Motor neuron (in vitro differentiated cells): ENCODE data around the gene ABCG1. TPM values are rescaled to one million over a fixed set of nuclear protein-coding genes. Genes with fewer than 3 reads are reported as not detected.

Source experiments
- ATAC-seq, 8 experiments: fragments of 200-7000 bp; cut with Tn5 transposase; replicated peaks in 6 of 8; 2 replicates each; pipeline ENCODE4 v1.8.0; 2021; ENCODE audit warnings: mild to moderate bottlenecking in 8 of 8, moderate library complexity in 8 of 8
- H3K27ac ChIP-seq, 2 donors: fragments of 250-450 bp; sonication (Bioruptor Pico); 2 replicates each; pipeline ENCODE4 v1.9.0; 2021; ENCODE audit warnings: antibody characterized with exemption in 2 of 2, mild to moderate bottlenecking in 2 of 2, moderate library complexity in 1 of 2
- H3K4me1 ChIP-seq, 2 donors: fragments of 250-450 bp; sonication (Bioruptor Pico); replicated peaks in 1 of 2; 2 replicates each; pipeline ENCODE4 v1.6.1; 2021; ENCODE audit warnings: antibody characterized with exemption in 2 of 2, mild to moderate bottlenecking in 2 of 2, moderate library complexity in 1 of 2
- H3K4me3 ChIP-seq, 5 donors: fragments of 250-450 bp; sonication (Bioruptor Pico); 2 replicates each; pipeline ENCODE4 v1.9.0; 2021; ENCODE audit warnings: antibody characterized with exemption in 5 of 5, mild to moderate bottlenecking in 5 of 5, moderate library complexity in 4 of 5
- WGBS, 10 experiments: fragments of 450-650 bp; shearing (Covaris generic); methylation state at CpG; one replicate each; pipeline ENCODE4 v1.0.0; 2022; 5-methylcytosine and 5-hydroxymethylcytosine counted together
- in situ Hi-C, 9 experiments: fragments of 400-800 bp; cut with MboI; loops; one replicate each; pipeline ENCODE4 v1.15.0; 2021; ENCODE audit warnings: low sequenced_read_pairs in 9 of 9, low pct_unique_long_range_greater_than_20kb in 2 of 9; ENCODE audit not compliant: unreplicated experiment in 9 of 9
- total RNA-seq, 8 experiments: library from RNA; unstranded; fragments of 300-600 nt; gene quantifications; 2 replicates each; pipeline versions ENCODE4 v1.2.3 to v1.2.4, GENCODE V29; 2022

Gene ABCG1
- total RNA-seq, 8 experiments from 2014 or later, result 0.36 to 26.7 (median 2.8) TPM

DNA sequence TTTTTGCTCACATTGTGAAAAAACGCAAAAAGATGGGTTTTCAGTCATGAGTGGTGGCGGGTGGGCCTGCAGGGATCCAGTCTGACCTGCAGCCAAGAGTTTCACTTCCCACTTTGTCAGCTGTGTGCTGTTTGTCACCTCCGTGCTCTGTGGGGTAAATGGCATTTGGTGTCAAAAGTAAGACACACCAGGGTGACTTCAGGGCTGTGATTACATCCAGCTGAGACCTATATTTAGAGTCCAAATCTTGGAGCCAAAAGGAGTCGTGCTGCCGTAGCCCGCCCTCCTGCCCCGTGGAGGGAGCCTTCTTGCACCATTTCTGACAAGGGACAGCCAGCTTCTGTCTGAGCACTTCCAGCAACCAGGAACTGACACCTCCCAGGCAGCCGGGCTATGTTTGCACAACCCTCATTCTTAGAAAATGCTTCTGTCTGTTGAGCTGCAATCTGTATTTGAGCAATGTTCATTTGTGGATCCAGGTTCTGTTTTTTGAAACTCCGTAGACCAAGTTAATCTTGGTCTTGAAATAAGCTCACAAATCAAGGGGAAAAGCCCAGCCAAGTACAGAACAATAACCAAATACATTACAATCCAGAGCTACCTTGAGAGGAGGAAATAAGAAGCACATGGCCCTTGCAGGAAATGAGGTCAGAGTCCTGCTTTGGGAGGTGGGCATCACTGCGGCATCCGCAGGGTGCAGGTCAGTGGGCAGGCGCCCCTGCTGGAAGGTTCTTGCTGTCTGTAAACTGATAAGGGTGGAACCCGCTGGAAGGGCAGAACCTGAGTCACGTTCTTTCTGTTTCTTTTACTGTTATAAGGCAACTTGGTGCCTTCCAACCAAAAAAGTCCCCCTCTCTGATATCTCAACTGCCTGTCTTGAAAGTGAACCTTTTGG is 14.4 kb downstream of the ABCG1 start:
- ATAC-seq, result peak in 3 of 8 experiments; percentile 36 to 47 (median 39)
- Histone ChIP-seq H3K4me3 (no peak overlapping the region), H3K27ac (no peak overlapping the region), H3K4me1 (peaks cover 22 to 29% of the 10 kb centered on the region in 2 donors)
- in situ Hi-C loops, result no loop called here
- WGBS, 10 experiments, result 8 to 100% (median 75%) methylated on average over 1 to 8 of the region's 14 CpGs; no CpG with 5 or more reads in 1 of the 10 experiments

GRCh38 chr21:42234041-42234440 is 15.1 kb downstream of the ABCG1 start:
- WGBS, 10 experiments, result 62 to 92% (median 75%) methylated on average over 2 to 6 of the region's 8 CpGs; no CpG with 5 or more reads in 3 of the 10 experiments
- H3K4me1 ChIP-seq, result peaks cover 22 to 25% of the 10 kb centered on the region in 2 donors
- no peak for ATAC-seq
- H3K27ac ChIP-seq, result peak overlapping the region; percentile 73 to 79
- no peak overlapping the region for H3K4me3 ChIP-seq
- in situ Hi-C loops, result no loop called here

DNA sequence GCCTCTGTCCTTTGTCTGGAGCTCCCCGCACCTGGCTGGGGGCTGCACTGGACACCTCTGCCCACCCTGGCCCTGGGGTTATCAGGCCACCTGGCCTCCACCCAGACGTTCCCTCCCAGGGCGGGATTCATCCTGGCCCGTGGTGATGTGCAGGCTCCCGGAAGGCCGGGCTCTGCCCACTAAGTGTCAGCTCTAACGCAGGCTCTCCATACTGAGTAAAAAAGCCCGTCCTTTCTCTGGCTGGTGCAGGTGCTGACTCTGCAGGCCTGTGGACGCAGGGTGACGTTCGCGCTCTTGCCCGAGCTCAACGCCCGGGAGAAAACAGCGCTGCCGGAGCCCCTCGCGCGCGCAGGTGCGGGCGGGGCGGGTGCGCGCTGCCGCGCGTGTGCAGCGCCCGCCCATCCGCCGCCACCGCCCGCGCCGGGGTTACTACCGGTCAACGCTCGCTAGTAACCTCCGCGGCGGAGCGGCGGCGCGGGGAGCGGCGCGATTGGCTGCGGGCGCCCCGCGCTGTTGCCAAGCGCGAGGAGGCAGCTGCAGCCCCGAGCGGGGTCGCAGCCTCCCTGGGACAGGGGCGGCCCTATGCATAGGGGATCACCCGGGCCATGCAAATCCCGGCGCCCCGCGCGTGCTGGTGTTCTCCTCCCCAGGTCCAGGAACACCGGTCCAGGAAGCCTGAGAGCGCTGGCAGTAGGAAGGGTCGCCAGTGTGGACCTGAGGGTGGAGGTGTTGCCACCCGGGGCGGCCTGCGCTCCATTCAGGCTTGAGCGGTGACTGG is 15.7 kb downstream of the ABCG1 start:
- peaks cover 22 to 25% of the 10 kb centered on the region in 2 donors for H3K4me1 ChIP-seq
- ATAC-seq, result peak; percentile 56 to 94 (median 92)
- peak overlapping the region in 4 of 5 donors; percentile 9 to 27 (median 19) for H3K4me3 ChIP-seq
- WGBS, 10 experiments, result 0 to 100% (median 3%) methylated on average over 1 to 38 of the region's 73 CpGs; no CpG with 5 or more reads in 4 of the 10 experiments
- in situ Hi-C loops, result no loop called here
- peak overlapping the region; percentile 75 to 79 for H3K27ac ChIP-seq

- Histone ChIP-seq H3K4me1 (peaks cover 22 to 25% of the 10 kb centered on the region in 2 donors), H3K4me3 (no peak overlapping the region), H3K27ac (no peak overlapping the region)
- 58 to 87% (median 79%) methylated on average over 1 to 8 of the region's 9 CpGs; no CpG with 5 or more reads in 2 of the 10 experiments for WGBS, 10 experiments
- ATAC-seq, result no peak
- in situ Hi-C loops, result no loop called here
Measured at GRCh38 chr21:42235593-42235992, 16.7 kb downstream of the ABCG1 start.

DNA sequence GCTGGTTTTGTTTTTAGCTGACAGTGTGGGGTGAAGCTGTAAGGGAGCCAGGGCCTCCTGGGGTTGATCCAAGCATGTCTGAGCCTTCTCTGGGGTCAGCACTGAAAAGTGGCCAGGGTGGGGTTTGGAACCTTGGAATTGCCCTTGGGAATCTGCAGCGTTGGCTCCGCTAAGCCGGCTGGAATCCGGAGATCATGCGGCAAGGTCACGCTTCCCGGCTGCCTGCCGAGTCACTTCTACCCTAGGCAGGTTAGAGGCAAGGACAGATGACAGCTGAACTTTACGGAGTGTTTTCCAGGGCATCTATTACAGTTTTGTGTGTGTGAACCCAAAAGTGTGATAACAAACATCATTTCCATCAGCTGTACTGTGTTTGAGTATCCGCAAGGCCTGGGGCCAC is 17.1 kb downstream of the ABCG1 start:
- in situ Hi-C loops, result no loop called here
- peaks cover 22 to 25% of the 10 kb centered on the region in 2 donors for H3K4me1 ChIP-seq
- no peak for ATAC-seq
- no peak overlapping the region for H3K27ac ChIP-seq
- 89 to 100% (median 97%) methylated on average over 2 to 9 of the region's 10 CpGs; no CpG with 5 or more reads in 4 of the 10 experiments for WGBS, 10 experiments
- H3K4me3 ChIP-seq, result no peak overlapping the region

- ATAC-seq, result no peak
- Histone ChIP-seq H3K4me3 (no peak overlapping the region), H3K27ac (no peak overlapping the region), H3K4me1 (peaks cover 22 to 25% of the 10 kb centered on the region in 2 donors)
- WGBS, 10 experiments, result 30 to 100% (median 74%) methylated on average over 1 to 3 of the region's 3 CpGs; no CpG with 5 or more reads in 3 of the 10 experiments
- in situ Hi-C loops, result no loop called here
Measured at GRCh38 chr21:42236693-42237092, 17.8 kb downstream of the ABCG1 start.

- Histone ChIP-seq H3K27ac (no peak overlapping the region), H3K4me3 (no peak overlapping the region), H3K4me1 (peaks cover 22 to 25% of the 10 kb centered on the region in 2 donors)
- 0 to 84% (median 71%) methylated on average over 1 to 3 of the region's 5 CpGs; no CpG with 5 or more reads in 4 of the 10 experiments for WGBS, 10 experiments
- ATAC-seq, result no peak
- in situ Hi-C loops, result no loop called here
Measured at GRCh38 chr21:42237161-42237560, 18.2 kb downstream of the ABCG1 start.

- 100% methylated on average over 2 of the region's 3 CpGs; no CpG with 5 or more reads in 8 of the 10 experiments for WGBS, 10 experiments
- Histone ChIP-seq H3K4me1 (peaks cover 22 to 25% of the 10 kb centered on the region in 2 donors), H3K27ac (no peak overlapping the region), H3K4me3 (no peak overlapping the region)
- no peak for ATAC-seq
- in situ Hi-C loops, result no loop called here
Measured at GRCh38 chr21:42237577-42237976, 18.6 kb downstream of the ABCG1 start.

GRCh38 chr21:42238185-42238934 is 19.4 kb downstream of the ABCG1 start:
- in situ Hi-C loops, result no loop called here
- H3K27ac ChIP-seq, result no peak overlapping the region
- WGBS, 10 experiments, result 50 to 100% (median 79%) methylated on average over 1 to 12 of the region's 12 CpGs
- no peak overlapping the region for H3K4me3 ChIP-seq
- ATAC-seq, result no peak
- H3K4me1 ChIP-seq, result peaks cover 22 to 25% of the 10 kb centered on the region in 2 donors

- no peak for ATAC-seq
- H3K4me1 ChIP-seq, result peaks cover 13 to 14% of the 10 kb centered on the region in 2 donors
- no peak overlapping the region for H3K27ac ChIP-seq
- in situ Hi-C loops, result no loop called here
- 57 to 100% (median 95%) methylated on average over 1 to 5 of the region's 8 CpGs; no CpG with 5 or more reads in 6 of the 10 experiments for WGBS, 10 experiments
- H3K4me3 ChIP-seq, result no peak overlapping the region
Measured at GRCh38 chr21:42239556-42239955, 20.6 kb downstream of the ABCG1 start.

- no peak for ATAC-seq
- in situ Hi-C loops, result no loop called here
- WGBS, 10 experiments, result 20 to 90% (median 67%) methylated on average over 1 to 3 of the region's 8 CpGs; no CpG with 5 or more reads in 6 of the 10 experiments
Measured at GRCh38 chr21:42239973-42240372, 21.0 kb downstream of the ABCG1 start.

GRCh38 chr21:42242611-42243010 is 23.7 kb downstream of the ABCG1 start:
- 32 to 96% (median 82%) methylated on average over 3 to 8 of the region's 9 CpGs; no CpG with 5 or more reads in 3 of the 10 experiments for WGBS, 10 experiments
- in situ Hi-C loops, result no loop called here
- H3K4me3 ChIP-seq, result no peak overlapping the region
- no peak overlapping the region for H3K27ac ChIP-seq
- no peak for ATAC-seq
- H3K4me1 ChIP-seq, result peaks cover 7 to 10% of the 10 kb centered on the region in 2 donors

More at GRCh38 chr21:42239973-42240372, 21.0 kb downstream of the ABCG1 start:
- H3K4me1 ChIP-seq, result peaks cover 11 to 13% of the 10 kb centered on the region in 2 donors
- H3K4me3 ChIP-seq, result no peak overlapping the region
- no peak overlapping the region for H3K27ac ChIP-seq
